Hepatocyte (in vitro differentiated cells): ENCODE data around the gene PLCH2. TPM values are rescaled to one million over a fixed set of nuclear protein-coding genes. Genes with fewer than 3 reads are reported as not detected.

Experiments used
- DNase-seq: peaks from one replicate; pipeline ENCODE4 v3.0.0-alpha.2; 2016; ENCODE audit warnings: low spot score
- H2AFZ ChIP-seq: fragments of 200-600 bp; sonication (generic); 2 replicates; pipeline ENCODE4 v1.6.0; 2016; ENCODE audit warnings: antibody characterized with exemption, mild to moderate bottlenecking
- H3K27ac ChIP-seq: fragments of 200-600 bp; sonication (generic); 2 replicates; pipeline ENCODE4 v1.5.1; 2016; ENCODE audit warnings: mild to moderate bottlenecking
- H3K27me3 ChIP-seq: fragments of 200-600 bp; sonication (generic); 2 replicates; pipeline ENCODE4 v1.6.1; 2016
- H3K36me3 ChIP-seq: fragments of 200-600 bp; sonication (generic); replicated peaks from 2 replicates; pipeline ENCODE4 v1.5.1; 2016; ENCODE audit warnings: low read depth; ENCODE audit not compliant: insufficient read depth
- H3K4me1 ChIP-seq: fragments of 200-600 bp; sonication (generic); 2 replicates; pipeline ENCODE4 v1.5.1; 2016; ENCODE audit warnings: mild to moderate bottlenecking, moderate library complexity; ENCODE audit not compliant: insufficient read depth
- H3K4me2 ChIP-seq: fragments of 200-600 bp; sonication (generic); 2 replicates; pipeline ENCODE4 v1.6.0; 2016
- H3K4me3 ChIP-seq: fragments of 200-600 bp; sonication (generic); 2 replicates; pipeline ENCODE4 v1.5.1; 2016; ENCODE audit warnings: mild to moderate bottlenecking
- H3K79me2 ChIP-seq: fragments of 200-600 bp; sonication (generic); 2 replicates; pipeline ENCODE4 v1.6.0; 2017; ENCODE audit warnings: mild to moderate bottlenecking
- H3K9me2 ChIP-seq: fragments of 200-600 bp; sonication (generic); replicated peaks from 2 replicates; pipeline ENCODE4 v1.6.0; 2017; ENCODE audit warnings: mild to moderate bottlenecking; ENCODE audit not compliant: insufficient read depth
- H3K9me3 ChIP-seq: fragments of 200-600 bp; sonication (generic); 2 replicates; pipeline ENCODE4 v1.5.1; 2016; ENCODE audit warnings: low read depth, mild to moderate bottlenecking
- H4K20me1 ChIP-seq: fragments of 200-600 bp; sonication (generic); 2 replicates; pipeline ENCODE4 v1.6.0; 2016; ENCODE audit warnings: mild to moderate bottlenecking; ENCODE audit not compliant: insufficient read depth, poor library complexity, severe bottlenecking
- EZH2 ChIP-seq: fragments of 200-600 bp; sonication (generic); IDR thresholded peaks from 2 replicates; pipeline ENCODE4 v1.6.1; 2016; ENCODE audit warnings: antibody characterized with exemption, mild to moderate bottlenecking, borderline replicate concordance
- EZH2phosphoT487 ChIP-seq: fragments of 200-600 bp; sonication (generic); IDR thresholded peaks from one replicate; pipeline ENCODE4 v1.6.1; 2018; ENCODE audit warnings: antibody characterized with exemption, mild to moderate bottlenecking, low read depth, moderate library complexity; ENCODE audit not compliant: unreplicated experiment, severe bottlenecking
- WGBS: methylation state at CpG from one replicate; pipeline ENCODE4 v1.1.6; 2016; ENCODE audit warnings: low lambda C conversion rate; ENCODE audit errors: missing lambda C conversion rate; 5-methylcytosine and 5-hydroxymethylcytosine counted together
- polyA plus RNA-seq: library from polyadenylated mRNA; unstranded; fragments of >200 nt; fragmentation: Nextera tagmentation; extraction: Ambion mirVana; gene quantifications from 2 replicates; pipeline ENCODE4 v1.2.1, GENCODE V29; 2016
- total RNA-seq: library from RNA; depleted of rRNA; stranded (reverse); fragments of >200 nt; gene quantifications from 2 replicates; pipeline ENCODE4 v1.2.3, GENCODE V29; 2014
- TF ChIP-seq, protein P1 (sequence below): fragments of 200-600 bp; sonication (generic); IDR thresholded peaks from 2 replicates; pipeline ENCODE4 v1.5.1; 2016; ENCODE audit warnings: antibody characterized with exemption, mild to moderate bottlenecking; ENCODE audit not compliant: poor library complexity

Gene PLCH2
- total and polyA plus RNA-seq, 2 experiments from 2014 or later, result 1.3 to 3.4 TPM

DNA sequence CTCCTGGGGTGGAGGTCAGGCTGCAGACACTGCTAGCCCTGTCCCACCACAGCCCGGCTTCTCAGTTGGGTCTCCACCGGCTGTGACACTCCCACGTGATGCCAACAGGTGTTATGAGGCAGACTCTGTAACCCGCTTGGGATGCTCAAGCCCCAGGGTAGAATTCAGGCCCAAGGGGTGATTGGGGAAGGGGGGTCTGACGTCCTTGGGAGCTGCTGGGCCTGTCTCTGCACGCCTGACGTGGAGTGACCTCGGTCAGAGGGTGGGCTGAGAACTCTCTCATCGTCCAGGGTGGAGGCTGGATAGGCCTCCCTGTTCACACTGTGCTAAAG, 61.7 kb downstream of the PLCH2 start:
- Histone ChIP-seq H2AFZ (no peak overlapping the region), H3K4me3 (no peak overlapping the region), H3K36me3 (no peaks in the 10 kb centered on the region), H3K9me2 (no peaks in the 10 kb centered on the region), H3K27ac (no peak overlapping the region), H3K9me3 (no peaks in the 10 kb centered on the region), H3K27me3 (peaks cover 1% of the 10 kb centered on the region), H3K4me2 (no peak overlapping the region), H4K20me1 (no peaks in the 10 kb centered on the region), H3K4me1 (peaks cover 21% of the 10 kb centered on the region), H3K79me2 (no peaks in the 10 kb centered on the region)
- 77% methylated on average over 9 of the region's 9 CpGs for WGBS
- TF ChIP-seq EZH2 (no peak), EZH2phosphoT487 (no peak)
- TF ChIP-seq, protein P1, sequence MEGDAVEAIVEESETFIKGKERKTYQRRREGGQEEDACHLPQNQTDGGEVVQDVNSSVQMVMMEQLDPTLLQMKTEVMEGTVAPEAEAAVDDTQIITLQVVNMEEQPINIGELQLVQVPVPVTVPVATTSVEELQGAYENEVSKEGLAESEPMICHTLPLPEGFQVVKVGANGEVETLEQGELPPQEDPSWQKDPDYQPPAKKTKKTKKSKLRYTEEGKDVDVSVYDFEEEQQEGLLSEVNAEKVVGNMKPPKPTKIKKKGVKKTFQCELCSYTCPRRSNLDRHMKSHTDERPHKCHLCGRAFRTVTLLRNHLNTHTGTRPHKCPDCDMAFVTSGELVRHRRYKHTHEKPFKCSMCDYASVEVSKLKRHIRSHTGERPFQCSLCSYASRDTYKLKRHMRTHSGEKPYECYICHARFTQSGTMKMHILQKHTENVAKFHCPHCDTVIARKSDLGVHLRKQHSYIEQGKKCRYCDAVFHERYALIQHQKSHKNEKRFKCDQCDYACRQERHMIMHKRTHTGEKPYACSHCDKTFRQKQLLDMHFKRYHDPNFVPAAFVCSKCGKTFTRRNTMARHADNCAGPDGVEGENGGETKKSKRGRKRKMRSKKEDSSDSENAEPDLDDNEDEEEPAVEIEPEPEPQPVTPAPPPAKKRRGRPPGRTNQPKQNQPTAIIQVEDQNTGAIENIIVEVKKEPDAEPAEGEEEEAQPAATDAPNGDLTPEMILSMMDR, result no peak
- no peak for DNase-seq

DNA sequence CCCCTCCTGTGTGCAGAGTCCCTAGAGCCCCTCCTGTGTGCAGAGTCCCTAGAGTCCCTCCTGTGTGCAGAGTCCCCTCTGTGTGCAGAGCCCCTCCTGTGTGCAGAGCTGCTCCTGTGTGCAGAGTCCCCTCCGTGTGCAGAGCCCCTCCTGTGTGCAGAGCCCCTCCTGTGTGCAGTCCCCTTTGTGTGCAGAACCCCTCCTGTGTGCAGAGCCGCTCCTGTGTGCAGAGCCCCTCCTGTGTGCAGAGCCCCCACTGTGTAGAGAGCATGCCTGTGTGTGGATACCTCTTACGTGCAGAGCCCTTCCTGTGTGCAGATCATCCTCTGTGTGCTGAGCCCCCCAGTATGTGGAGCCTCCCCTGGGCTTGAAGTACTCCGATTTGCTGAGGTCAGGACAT, 62.3 kb downstream of the PLCH2 start:
- H3K9me3 ChIP-seq, result no peaks in the 10 kb centered on the region
- no peak for TF ChIP-seq EZH2phosphoT487
- TF ChIP-seq, protein P1, result no peak
- no peak for TF ChIP-seq EZH2
- H3K4me1 ChIP-seq, result peaks cover 21% of the 10 kb centered on the region
- H3K36me3 ChIP-seq, result no peaks in the 10 kb centered on the region
- no peak for DNase-seq
- H3K79me2 ChIP-seq, result no peaks in the 10 kb centered on the region
- no peaks in the 10 kb centered on the region for H3K27me3 ChIP-seq
- H3K27ac ChIP-seq, result no peak overlapping the region
- H2AFZ ChIP-seq, result no peak overlapping the region
- WGBS, result 84% methylated on average over 4 of the region's 4 CpGs
- no peaks in the 10 kb centered on the region for H3K9me2 ChIP-seq
- H3K4me3 ChIP-seq, result no peak overlapping the region
- no peaks in the 10 kb centered on the region for H4K20me1 ChIP-seq
- no peak overlapping the region for H3K4me2 ChIP-seq

DNA sequence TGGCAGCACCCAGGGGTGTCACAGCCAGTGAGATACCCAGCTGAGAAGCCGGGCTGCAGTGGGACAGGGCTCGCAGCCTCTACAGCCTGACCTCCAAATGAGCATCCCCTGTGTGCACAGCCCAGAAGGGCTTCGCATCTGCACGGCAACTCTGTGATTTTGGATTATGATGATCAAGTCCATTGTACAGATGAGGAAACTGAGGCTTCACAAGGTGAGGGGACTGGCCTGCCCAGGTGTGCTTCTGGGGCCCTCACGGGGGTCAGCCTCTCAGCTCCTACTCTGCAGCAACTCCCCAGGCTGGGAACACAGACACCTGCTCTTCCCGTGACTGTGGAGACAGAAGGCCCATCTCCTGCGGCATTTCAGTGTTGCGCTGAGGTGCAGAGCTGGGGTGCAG, 62.8 kb downstream of the PLCH2 start:
- Histone ChIP-seq H3K9me3 (no peaks in the 10 kb centered on the region), H4K20me1 (no peaks in the 10 kb centered on the region), H3K36me3 (no peaks in the 10 kb centered on the region), H3K4me3 (no peak overlapping the region), H3K4me2 (no peak overlapping the region), H3K27me3 (no peaks in the 10 kb centered on the region), H3K27ac (no peak overlapping the region), H3K79me2 (no peaks in the 10 kb centered on the region), H3K9me2 (no peaks in the 10 kb centered on the region), H2AFZ (no peak overlapping the region), H3K4me1 (peaks cover 24% of the 10 kb centered on the region)
- 92% methylated on average over 8 of the region's 8 CpGs for WGBS
- no peak for DNase-seq
- TF ChIP-seq EZH2 (no peak), EZH2phosphoT487 (no peak)
- TF ChIP-seq, protein P1, result no peak

DNA sequence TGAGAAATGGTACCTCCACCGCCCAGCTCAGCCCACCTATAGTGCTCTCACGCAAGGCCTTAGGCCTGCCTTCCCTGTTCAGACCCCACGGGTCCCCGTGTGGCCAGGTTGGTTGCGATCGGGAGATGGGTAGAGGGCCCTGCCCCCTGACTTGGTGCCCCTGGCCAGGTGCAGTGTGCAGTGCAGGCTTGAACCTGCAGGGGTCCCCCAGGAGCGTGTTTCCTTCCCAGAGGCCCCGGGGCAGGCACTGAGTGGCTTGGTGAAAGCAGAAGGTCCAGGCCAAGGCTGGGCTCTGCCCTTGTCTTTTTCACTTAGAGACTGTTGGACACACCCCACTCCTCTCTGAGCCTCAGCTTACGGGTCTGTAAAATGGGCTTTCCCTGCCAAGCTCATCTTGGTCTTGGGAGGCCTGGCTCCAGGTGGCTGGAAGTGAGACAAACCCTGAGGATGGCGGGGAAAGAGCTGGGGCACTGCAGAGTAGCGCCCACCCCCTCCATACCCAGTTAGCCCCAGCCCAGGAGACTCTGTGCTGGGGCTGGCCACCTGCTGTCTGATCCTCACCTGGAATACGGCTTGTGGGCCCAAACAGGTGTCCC, 63.3 kb downstream of the PLCH2 start:
- H2AFZ ChIP-seq, result no peak overlapping the region
- H3K79me2 ChIP-seq, result no peaks in the 10 kb centered on the region
- H3K27ac ChIP-seq, result no peak overlapping the region
- no peaks in the 10 kb centered on the region for H3K36me3 ChIP-seq
- no peak overlapping the region for H3K4me2 ChIP-seq
- WGBS, result 62% methylated on average over 12 of the region's 12 CpGs
- no peaks in the 10 kb centered on the region for H4K20me1 ChIP-seq
- TF ChIP-seq, protein P1, result no peak
- TF ChIP-seq EZH2 (no peak), EZH2phosphoT487 (no peak)
- no peaks in the 10 kb centered on the region for H3K27me3 ChIP-seq
- no peaks in the 10 kb centered on the region for H3K9me2 ChIP-seq
- DNase-seq, result no peak
- peaks cover 27% of the 10 kb centered on the region for H3K4me1 ChIP-seq
- no peaks in the 10 kb centered on the region for H3K9me3 ChIP-seq
- H3K4me3 ChIP-seq, result no peak overlapping the region
